Breast epithelium (tissue), 3 donors: Measurements from ENCODE around the gene CNTNAP2.

ENCODE experiments used
- CTCF ChIP-seq, 3 donors: fragments of 450-650 bp; IDR thresholded peaks; one replicate each; pipeline ENCODE4 v1.5.1; 2016 to 2017; ENCODE audit warnings: antibody characterized with exemption in 3 of 3, mild to moderate bottlenecking in 3 of 3, moderate library complexity in 3 of 3
- POLR2A ChIP-seq: fragments of 450-650 bp; IDR thresholded peaks from one replicate; pipeline ENCODE4 v1.6.1; 2016; ENCODE audit warnings: antibody characterized with exemption, mild to moderate bottlenecking, moderate library complexity
- POLR2AphosphoS5 ChIP-seq, 3 donors: sonication (generic); formaldehyde crosslinking; IDR thresholded peaks; one replicate each; pipeline ENCODE4 v1.6.1; 2017; ENCODE audit warnings: antibody characterized with exemption in 3 of 3

GRCh38 chr7:148222721-148223120 lies 2106.1 kb downstream of the CNTNAP2 start:
- TF ChIP-seq CTCF (IDR thresholded peaks at IDR 0.05): no peak
- TF ChIP-seq POLR2A: no peak
- TF ChIP-seq POLR2AphosphoS5 (IDR thresholded peaks at IDR 0.05): no peak
